ENCODE data around the gene CPE.

CPE gene

DNA sequence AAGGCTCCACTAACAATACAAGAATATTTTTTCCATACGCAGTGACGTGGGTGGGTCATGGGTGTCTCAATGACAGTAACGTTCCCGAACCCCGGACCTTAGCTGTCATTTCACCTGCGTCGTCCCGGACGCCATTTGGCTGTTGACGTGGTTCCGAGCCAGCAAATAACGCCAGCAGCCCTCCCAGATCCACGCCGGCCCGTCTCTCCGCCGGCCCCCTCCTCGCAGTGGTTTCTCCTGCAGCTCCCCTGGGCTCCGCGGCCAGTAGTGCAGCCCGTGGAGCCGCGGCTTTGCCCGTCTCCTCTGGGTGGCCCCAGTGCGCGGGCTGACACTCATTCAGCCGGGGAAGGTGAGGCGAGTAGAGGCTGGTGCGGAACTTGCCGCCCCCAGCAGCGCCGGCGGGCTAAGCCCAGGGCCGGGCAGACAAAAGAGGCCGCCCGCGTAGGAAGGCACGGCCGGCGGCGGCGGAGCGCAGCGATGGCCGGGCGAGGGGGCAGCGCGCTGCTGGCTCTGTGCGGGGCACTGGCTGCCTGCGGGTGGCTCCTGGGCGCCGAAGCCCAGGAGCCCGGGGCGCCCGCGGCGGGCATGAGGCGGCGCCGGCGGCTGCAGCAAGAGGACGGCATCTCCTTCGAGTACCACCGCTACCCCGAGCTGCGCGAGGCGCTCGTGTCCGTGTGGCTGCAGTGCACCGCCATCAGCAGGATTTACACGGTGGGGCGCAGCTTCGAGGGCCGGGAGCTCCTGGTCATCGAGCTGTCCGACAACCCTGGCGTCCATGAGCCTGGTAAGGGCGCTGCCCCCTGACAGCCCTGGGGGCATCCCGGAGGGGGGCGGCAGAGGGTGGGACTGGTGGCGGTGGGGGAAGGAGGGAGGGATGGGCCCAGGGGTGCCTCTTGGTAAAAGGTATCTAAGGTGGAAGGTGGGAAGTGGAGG, at the start of gene CPE:
CPE (plus strand) TSS at position 264 of the 933 bp plus-strand sequence; CDS start at position 478, 214 bp downstream.
- ATAC-seq: peak; percentile 99
- TF ChIP-seq, protein P1, sequence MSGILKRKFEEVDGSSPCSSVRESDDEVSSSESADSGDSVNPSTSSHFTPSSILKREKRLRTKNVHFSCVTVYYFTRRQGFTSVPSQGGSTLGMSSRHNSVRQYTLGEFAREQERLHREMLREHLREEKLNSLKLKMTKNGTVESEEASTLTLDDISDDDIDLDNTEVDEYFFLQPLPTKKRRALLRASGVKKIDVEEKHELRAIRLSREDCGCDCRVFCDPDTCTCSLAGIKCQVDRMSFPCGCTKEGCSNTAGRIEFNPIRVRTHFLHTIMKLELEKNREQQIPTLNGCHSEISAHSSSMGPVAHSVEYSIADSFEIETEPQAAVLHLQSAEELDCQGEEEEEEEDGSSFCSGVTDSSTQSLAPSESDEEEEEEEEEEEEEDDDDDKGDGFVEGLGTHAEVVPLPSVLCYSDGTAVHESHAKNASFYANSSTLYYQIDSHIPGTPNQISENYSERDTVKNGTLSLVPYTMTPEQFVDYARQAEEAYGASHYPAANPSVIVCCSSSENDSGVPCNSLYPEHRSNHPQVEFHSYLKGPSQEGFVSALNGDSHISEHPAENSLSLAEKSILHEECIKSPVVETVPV (CRISPR knock-in tag; IDR thresholded peaks at IDR 0.05): no peak
- TF ChIP-seq TOX (CRISPR knock-in tag; IDR thresholded peaks at IDR 0.05; ENCODE audit: borderline replicate concordance): no peak
- TF ChIP-seq, protein P2, sequence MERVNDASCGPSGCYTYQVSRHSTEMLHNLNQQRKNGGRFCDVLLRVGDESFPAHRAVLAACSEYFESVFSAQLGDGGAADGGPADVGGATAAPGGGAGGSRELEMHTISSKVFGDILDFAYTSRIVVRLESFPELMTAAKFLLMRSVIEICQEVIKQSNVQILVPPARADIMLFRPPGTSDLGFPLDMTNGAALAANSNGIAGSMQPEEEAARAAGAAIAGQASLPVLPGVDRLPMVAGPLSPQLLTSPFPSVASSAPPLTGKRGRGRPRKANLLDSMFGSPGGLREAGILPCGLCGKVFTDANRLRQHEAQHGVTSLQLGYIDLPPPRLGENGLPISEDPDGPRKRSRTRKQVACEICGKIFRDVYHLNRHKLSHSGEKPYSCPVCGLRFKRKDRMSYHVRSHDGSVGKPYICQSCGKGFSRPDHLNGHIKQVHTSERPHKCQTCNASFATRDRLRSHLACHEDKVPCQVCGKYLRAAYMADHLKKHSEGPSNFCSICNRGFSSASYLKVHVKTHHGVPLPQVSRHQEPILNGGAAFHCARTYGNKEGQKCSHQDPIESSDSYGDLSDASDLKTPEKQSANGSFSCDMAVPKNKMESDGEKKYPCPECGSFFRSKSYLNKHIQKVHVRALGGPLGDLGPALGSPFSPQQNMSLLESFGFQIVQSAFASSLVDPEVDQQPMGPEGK (CRISPR knock-in tag; IDR thresholded peaks at IDR 0.05; ENCODE audit: borderline replicate concordance): no peak

DNA sequence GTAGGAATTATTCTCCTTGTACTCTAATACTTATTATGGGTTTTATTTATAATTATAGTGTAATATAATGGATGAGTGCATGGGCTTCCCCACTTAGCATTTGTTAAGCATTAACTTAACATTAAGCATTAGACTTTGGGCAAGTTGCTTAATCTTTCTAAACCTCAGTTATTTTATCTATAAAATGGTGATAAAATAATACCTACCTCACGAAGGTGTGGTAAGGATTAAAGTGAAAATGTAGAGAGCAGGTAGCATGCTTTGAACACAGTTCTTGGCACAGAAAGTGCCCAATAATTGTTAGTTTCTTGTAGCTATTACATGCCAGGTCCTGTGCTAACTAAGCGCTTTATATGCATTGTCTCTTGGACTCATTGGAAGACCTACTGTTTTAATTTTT, 48.7 kb upstream of the CPE start:
- no peak for ATAC-seq
- TF ChIP-seq TCF4 (CRISPR knock-in tag; IDR thresholded peaks at IDR 0.05; ENCODE audit: borderline replicate concordance) (no peak), ISL1 (CRISPR knock-in tag; IDR thresholded peaks at IDR 0.05) (no peak), ZFP30 (CRISPR knock-in tag; IDR thresholded peaks at IDR 0.05) (no peak)

DNA sequence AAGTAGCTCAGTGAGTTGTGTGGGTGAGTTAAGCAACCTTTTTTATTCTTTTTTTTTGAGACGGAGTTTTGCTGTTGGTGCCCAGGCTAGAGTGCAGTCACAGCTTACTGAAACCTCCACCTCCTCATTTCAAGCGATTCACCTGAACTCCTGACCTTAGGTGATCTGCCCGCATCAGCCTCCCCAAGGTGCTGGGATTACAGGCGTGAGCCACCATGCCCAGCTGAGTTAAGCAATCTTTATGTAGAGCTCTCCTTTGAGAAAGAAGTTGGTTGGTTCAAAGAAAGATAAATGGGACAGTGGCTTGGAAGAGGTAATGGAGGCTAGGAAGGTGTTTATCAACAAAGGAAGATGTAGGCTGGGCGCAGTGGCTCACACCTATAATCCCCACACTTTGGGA, 48.1 kb upstream of the CPE start:
- ATAC-seq: no peak
- TF ChIP-seq ARNTL (CRISPR knock-in tag; IDR thresholded peaks at IDR 0.05; ENCODE audit: borderline replicate concordance, low read depth) (no peak), ZFP30 (CRISPR knock-in tag; IDR thresholded peaks at IDR 0.05) (no peak), SNAI2 (CRISPR knock-in tag; IDR thresholded peaks at IDR 0.05) (no peak), OSR1 (CRISPR knock-in tag; IDR thresholded peaks at IDR 0.05) (no peak), ISL1 (CRISPR knock-in tag; IDR thresholded peaks at IDR 0.05) (no peak), ZC3H10 (CRISPR knock-in tag; IDR thresholded peaks at IDR 0.05) (no peak), ZFP3 (CRISPR knock-in tag; IDR thresholded peaks at IDR 0.05) (no peak), GLIS3 (CRISPR knock-in tag; IDR thresholded peaks at IDR 0.05) (no peak), BACH2 (CRISPR knock-in tag; IDR thresholded peaks at IDR 0.05; ENCODE audit: borderline replicate concordance) (no peak), ESRRG (CRISPR knock-in tag; IDR thresholded peaks at IDR 0.05) (no peak), CSDC2 (CRISPR knock-in tag; IDR thresholded peaks at IDR 0.05) (no peak), ZNF70 (CRISPR knock-in tag; IDR thresholded peaks at IDR 0.05) (no peak), PPARA (CRISPR knock-in tag; IDR thresholded peaks at IDR 0.05; ENCODE audit: borderline replicate concordance) (no peak), ZNF8 (CRISPR knock-in tag; IDR thresholded peaks at IDR 0.05) (no peak), ZNF565 (CRISPR knock-in tag; conservative IDR thresholded peaks at IDR 0.05; ENCODE audit: low read depth) (no peak)
- TF ChIP-seq, protein P1 (CRISPR knock-in tag; IDR thresholded peaks at IDR 0.05): no peak
- TF ChIP-seq, protein P3, sequence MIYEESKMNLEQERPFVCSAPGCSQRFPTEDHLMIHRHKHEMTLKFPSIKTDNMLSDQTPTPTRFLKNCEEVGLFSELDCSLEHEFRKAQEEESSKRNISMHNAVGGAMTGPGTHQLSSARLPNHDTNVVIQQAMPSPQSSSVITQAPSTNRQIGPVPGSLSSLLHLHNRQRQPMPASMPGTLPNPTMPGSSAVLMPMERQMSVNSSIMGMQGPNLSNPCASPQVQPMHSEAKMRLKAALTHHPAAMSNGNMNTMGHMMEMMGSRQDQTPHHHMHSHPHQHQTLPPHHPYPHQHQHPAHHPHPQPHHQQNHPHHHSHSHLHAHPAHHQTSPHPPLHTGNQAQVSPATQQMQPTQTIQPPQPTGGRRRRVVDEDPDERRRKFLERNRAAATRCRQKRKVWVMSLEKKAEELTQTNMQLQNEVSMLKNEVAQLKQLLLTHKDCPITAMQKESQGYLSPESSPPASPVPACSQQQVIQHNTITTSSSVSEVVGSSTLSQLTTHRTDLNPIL (CRISPR knock-in tag; IDR thresholded peaks at IDR 0.05; ENCODE audit: low read depth): no peak
- TF ChIP-seq, protein P2 (CRISPR knock-in tag; IDR thresholded peaks at IDR 0.05; ENCODE audit: borderline replicate concordance): no peak
- TF ChIP-seq, protein P4, sequence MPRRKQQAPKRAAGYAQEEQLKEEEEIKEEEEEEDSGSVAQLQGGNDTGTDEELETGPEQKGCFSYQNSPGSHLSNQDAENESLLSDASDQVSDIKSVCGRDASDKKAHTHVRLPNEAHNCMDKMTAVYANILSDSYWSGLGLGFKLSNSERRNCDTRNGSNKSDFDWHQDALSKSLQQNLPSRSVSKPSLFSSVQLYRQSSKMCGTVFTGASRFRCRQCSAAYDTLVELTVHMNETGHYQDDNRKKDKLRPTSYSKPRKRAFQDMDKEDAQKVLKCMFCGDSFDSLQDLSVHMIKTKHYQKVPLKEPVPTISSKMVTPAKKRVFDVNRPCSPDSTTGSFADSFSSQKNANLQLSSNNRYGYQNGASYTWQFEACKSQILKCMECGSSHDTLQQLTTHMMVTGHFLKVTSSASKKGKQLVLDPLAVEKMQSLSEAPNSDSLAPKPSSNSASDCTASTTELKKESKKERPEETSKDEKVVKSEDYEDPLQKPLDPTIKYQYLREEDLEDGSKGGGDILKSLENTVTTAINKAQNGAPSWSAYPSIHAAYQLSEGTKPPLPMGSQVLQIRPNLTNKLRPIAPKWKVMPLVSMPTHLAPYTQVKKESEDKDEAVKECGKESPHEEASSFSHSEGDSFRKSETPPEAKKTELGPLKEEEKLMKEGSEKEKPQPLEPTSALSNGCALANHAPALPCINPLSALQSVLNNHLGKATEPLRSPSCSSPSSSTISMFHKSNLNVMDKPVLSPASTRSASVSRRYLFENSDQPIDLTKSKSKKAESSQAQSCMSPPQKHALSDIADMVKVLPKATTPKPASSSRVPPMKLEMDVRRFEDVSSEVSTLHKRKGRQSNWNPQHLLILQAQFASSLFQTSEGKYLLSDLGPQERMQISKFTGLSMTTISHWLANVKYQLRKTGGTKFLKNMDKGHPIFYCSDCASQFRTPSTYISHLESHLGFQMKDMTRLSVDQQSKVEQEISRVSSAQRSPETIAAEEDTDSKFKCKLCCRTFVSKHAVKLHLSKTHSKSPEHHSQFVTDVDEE (CRISPR knock-in tag; IDR thresholded peaks at IDR 0.05): no peak
- TF ChIP-seq, protein P5, sequence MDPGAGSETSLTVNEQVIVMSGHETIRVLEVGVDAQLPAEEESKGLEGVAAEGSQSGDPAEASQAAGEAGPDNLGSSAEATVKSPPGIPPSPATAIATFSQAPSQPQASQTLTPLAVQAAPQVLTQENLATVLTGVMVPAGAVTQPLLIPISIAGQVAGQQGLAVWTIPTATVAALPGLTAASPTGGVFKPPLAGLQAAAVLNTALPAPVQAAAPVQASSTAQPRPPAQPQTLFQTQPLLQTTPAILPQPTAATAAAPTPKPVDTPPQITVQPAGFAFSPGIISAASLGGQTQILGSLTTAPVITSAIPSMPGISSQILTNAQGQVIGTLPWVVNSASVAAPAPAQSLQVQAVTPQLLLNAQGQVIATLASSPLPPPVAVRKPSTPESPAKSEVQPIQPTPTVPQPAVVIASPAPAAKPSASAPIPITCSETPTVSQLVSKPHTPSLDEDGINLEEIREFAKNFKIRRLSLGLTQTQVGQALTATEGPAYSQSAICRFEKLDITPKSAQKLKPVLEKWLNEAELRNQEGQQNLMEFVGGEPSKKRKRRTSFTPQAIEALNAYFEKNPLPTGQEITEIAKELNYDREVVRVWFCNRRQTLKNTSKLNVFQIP (CRISPR knock-in tag; IDR thresholded peaks at IDR 0.05; ENCODE audit: borderline replicate concordance, low read depth): no peak

All from SK-N-SH treated with all-trans-retinoic acid at 6 μM for 48 hours (cell line).